Endothelial cell of umbilical vein (primary cell): ENCODE data around the gene SMIM10. TPM values are rescaled to one million over a fixed set of nuclear protein-coding genes. Genes with fewer than 3 reads are reported as not detected.

ENCODE experiments used
- BruUV-seq: library from RNA; stranded (reverse); fragments of 400-500 nt; replicated peaks from 2 replicates; lab custom pipeline; 2021; lab: Mats Ljungman, UMichigan
- CTCF ChIA-PET: fragments of 300-600, 350-600 bp; sonication (Branson Sonifier 250); formaldehyde crosslinking; loops from one replicate; lab custom pipeline; 2021; ENCODE audit warnings: antibody characterized with exemption, inconsistent platforms; lab: Charles Lee
- POLR2A ChIA-PET: fragments of 300-600, 350-600 bp; sonication (Branson Sonifier 250); formaldehyde crosslinking; loops from one replicate; lab custom pipeline; 2021; ENCODE audit warnings: antibody characterized with exemption, inconsistent platforms; lab: Charles Lee
- DNase-seq: peaks from one replicate; pipeline ENCODE4 v3.0.0-alpha.2; 2011; ENCODE audit warnings: low read depth, low spot score
- FAIRE-seq: peaks from 2 replicates; lab custom pipeline; 2011; peaks lifted over from hg19 to GRCh38; lab: Jason Lieb, UNC
- H2AFZ ChIP-seq: 2 replicates; pipeline ENCODE4 v1.6.0; 2012; ENCODE audit warnings: low read depth, low read length, control low read depth, inconsistent platforms
- H3K27ac ChIP-seq: 2 replicates; pipeline ENCODE4 v1.5.1; 2011; ENCODE audit warnings: low read depth, mild to moderate bottlenecking, control low read depth, low read length, moderate library complexity; ENCODE audit not compliant: insufficient read depth
- H3K27me3 ChIP-seq, 2 experiments: 2 replicates each; pipeline versions ENCODE4 v1.6.0 to v1.6.1; 2011; ENCODE audit warnings: low read length in 2 of 2, mixed read lengths in 1 of 2; ENCODE audit not compliant: control insufficient read depth in 2 of 2, insufficient read depth in 2 of 2
- H3K36me3 ChIP-seq, 2 experiments: 2 replicates in 1 of 2; 3 replicates in 1 of 2; pipeline ENCODE4 v1.5.1; 2011; ENCODE audit warnings: low read length in 2 of 2, mild to moderate bottlenecking in 1 of 2, moderate library complexity in 1 of 2; ENCODE audit not compliant: control insufficient read depth in 2 of 2, insufficient read depth in 2 of 2; ENCODE audit errors: extremely low read depth in 1 of 2
- H3K4me1 ChIP-seq: 3 replicates; pipeline ENCODE4 v1.5.1; 2011; ENCODE audit warnings: mild to moderate bottlenecking, low read length; ENCODE audit not compliant: control insufficient read depth, insufficient read depth; ENCODE audit errors: extremely low read depth
- H3K4me2 ChIP-seq: 2 replicates; pipeline ENCODE4 v1.6.1; 2011; ENCODE audit warnings: low read length, control low read depth, mixed read lengths; ENCODE audit not compliant: insufficient read depth
- H3K4me3 ChIP-seq, 3 experiments: fragments of 200-600 bp in 1 of 3; sonication (generic), shearing (Covaris generic) in 1 of 3; replicated peaks in 1 of 3; 2 replicates each; pipeline ENCODE4 v1.5.1; 2011 to 2016; ENCODE audit warnings: control low read depth in 3 of 3, low read length in 3 of 3, mild to moderate bottlenecking in 2 of 3, inconsistent platforms in 1 of 3, low read depth in 1 of 3, moderate library complexity in 1 of 3; ENCODE audit not compliant: insufficient read depth in 1 of 3
- H3K79me2 ChIP-seq: 2 replicates; pipeline ENCODE4 v1.6.0; 2012; ENCODE audit warnings: low read length, inconsistent platforms; ENCODE audit not compliant: control insufficient read depth, insufficient read depth
- H3K9ac ChIP-seq: replicated peaks from 2 replicates; pipeline ENCODE3; 2011; ENCODE audit warnings: low read length, control low read depth; ENCODE audit not compliant: insufficient read depth; ENCODE audit errors: extremely low read depth
- H3K9me1 ChIP-seq: replicated peaks from 3 replicates; pipeline ENCODE4 v1.6.0; 2011; ENCODE audit warnings: mild to moderate bottlenecking, low read length; ENCODE audit not compliant: control insufficient read depth, insufficient read depth; ENCODE audit errors: extremely low read depth
- H3K9me3 ChIP-seq: replicated peaks from 2 replicates; pipeline ENCODE4 v1.5.1; 2012; ENCODE audit warnings: low read length, inconsistent platforms; ENCODE audit not compliant: control insufficient read depth, insufficient read depth
- H4K20me1 ChIP-seq: replicated peaks from 2 replicates; pipeline ENCODE3; 2011; ENCODE audit warnings: mild to moderate bottlenecking, low read length; ENCODE audit not compliant: control insufficient read depth, insufficient read depth; ENCODE audit errors: extremely low read depth
- CTCF ChIP-seq, 2 donors: IDR thresholded peaks; 1 replicate in 1 of 2; 2 replicates in 1 of 2; pipeline ENCODE4 v1.5.1; 2011; ENCODE audit warnings: low read length in 2 of 2, mild to moderate bottlenecking in 2 of 2, moderate library complexity in 2 of 2, control low read depth in 1 of 2, inconsistent platforms in 1 of 2, low read depth in 1 of 2; ENCODE audit not compliant: insufficient read depth in 1 of 2; ENCODE audit errors: extremely low read depth in 1 of 2
- EZH2 ChIP-seq: IDR thresholded peaks from 2 replicates; pipeline ENCODE4 v1.6.1; 2012; ENCODE audit warnings: borderline replicate concordance, low read depth, mild to moderate bottlenecking, moderate library complexity, low read length, inconsistent platforms; ENCODE audit not compliant: severe bottlenecking
- FOS ChIP-seq: IDR thresholded peaks from 2 replicates; pipeline ENCODE4 v1.6.1; 2011; ENCODE audit warnings: mild to moderate bottlenecking, low read length, moderate library complexity, borderline replicate concordance; ENCODE audit not compliant: insufficient read depth
- GATA2 ChIP-seq: IDR thresholded peaks from 2 replicates; pipeline ENCODE4 v1.7.0; 2011; ENCODE audit warnings: low read depth, mild to moderate bottlenecking, moderate library complexity, mixed read lengths, low read length; ENCODE audit not compliant: insufficient read length, insufficient read depth
- JUN ChIP-seq: IDR thresholded peaks from 2 replicates; pipeline ENCODE4 v1.6.1; 2011; ENCODE audit warnings: borderline replicate concordance, low read depth; ENCODE audit not compliant: insufficient read length, insufficient read depth
- POLR2AphosphoS5 ChIP-seq: IDR thresholded peaks from 2 replicates; pipeline ENCODE4 v1.6.1; 2012; ENCODE audit warnings: low read depth, mild to moderate bottlenecking, control low read depth, low read length, moderate library complexity; ENCODE audit not compliant: insufficient read depth
- dilution Hi-C: fragments of 300-500 bp; cut with MboI; formaldehyde crosslinking; loops from one replicate; pipeline ENCODE4 v1.15.0; 2019; ENCODE audit warnings: low sequenced_read_pairs; ENCODE audit not compliant: extremely low pct_ligation_motif_present
- intact Hi-C: fragments of 100-400 bp; cut with micrococcal nuclease; formaldehyde crosslinking; loops from one replicate; pipeline ENCODE4 v1.10.0; 2022
- polyA plus RNA-seq, 4 experiments: library from polyadenylated mRNA; depleted of rRNA in 3 of 4; stranded (reverse) in 3 of 4; unstranded in 1 of 4; fragments of >200 nt; gene quantifications; 2 replicates each; pipeline versions ENCODE4 v1.2.1 to v1.2.3, GENCODE V29; 2011 to 2012; ENCODE audit warnings: missing spikeins in 1 of 4
- total RNA-seq: library from RNA; stranded (reverse); gene quantifications from 2 replicates; pipeline ENCODE4 v1.2.3, GENCODE V29; 2021

The SMIM10 gene
- total and polyA plus RNA-seq, 2 donors (not counting 3 experiments of a cell fraction or from before 2014, with no cell fraction given): 2.0 to 2.7 TPM

GRCh38 chrX:135006187-135006586 is 15.4 kb downstream of the SMIM10 start:
- Histone ChIP-seq H3K4me2 (no peak overlapping the region), H3K9me1 (no peaks in the 10 kb centered on the region), H3K4me3 (no peak overlapping the region), H3K36me3 (no peaks in the 10 kb centered on the region), H4K20me1 (no peaks in the 10 kb centered on the region), H2AFZ (no peak overlapping the region), H3K9ac (no peak overlapping the region), H3K79me2 (no peaks in the 10 kb centered on the region), H3K27ac (no peak overlapping the region), H3K27me3 (peaks cover 1 to 4% of the 10 kb centered on the region in 2 experiments), H3K9me3 (no peaks in the 10 kb centered on the region), H3K4me1 (peaks cover 4% of the 10 kb centered on the region)
- TF ChIP-seq FOS (no peak), GATA2 (no peak), POLR2AphosphoS5 (no peak), CTCF (IDR thresholded peaks at IDR 0.05; ENCODE audit: extremely low read depth in 1 of 2, insufficient read depth in 1 of 2, low read depth in 1 of 2, low read length in 2 of 2) (no peak), JUN (no peak), EZH2 (no peak)
- dilution Hi-C loops: no loop called here
- no TSS peak for BruUV-seq
- CTCF ChIA-PET: no interaction called here
- intact Hi-C loops: no loop called here
- no peak for FAIRE-seq
- DNase-seq: no peak
- POLR2A ChIA-PET: no interaction called here
